ENCODE measurements around the gene ZNF385D. TPM values are rescaled to one million over a fixed set of nuclear protein-coding genes. Genes with fewer than 3 reads are reported as not detected.

ZNF385D gene
- total RNA-seq, 1 experiment from 2014 or later = 5.9 TPM

DNA sequence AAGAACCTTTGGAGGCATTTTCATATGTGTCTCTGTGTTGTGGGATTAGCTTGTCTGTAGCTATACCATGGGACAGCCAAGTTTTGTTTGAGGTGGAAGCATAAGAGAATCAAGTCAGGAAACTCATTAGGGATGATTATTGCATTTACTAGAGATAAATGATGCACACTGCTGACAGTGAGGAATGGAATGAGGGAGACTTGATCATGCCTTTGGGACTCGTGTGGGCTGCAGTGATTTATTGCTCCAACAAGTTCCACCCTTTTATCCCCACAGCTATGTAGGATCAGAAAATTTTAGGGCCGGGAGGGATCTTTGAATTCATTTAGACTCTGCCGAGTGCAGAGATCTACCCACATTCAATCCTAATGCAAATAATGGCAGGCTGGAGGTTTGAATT is 16.3 kb downstream of the ZNF385D start:
- H3K36me3 ChIP-seq (ENCODE audit: low read depth, low read length) = no peaks in the 10 kb centered on the region
- H3K27me3 ChIP-seq (ENCODE audit: low read length) = no peaks in the 10 kb centered on the region
- ChIA-PET POLR2A (ENCODE audit: unreplicated experiment) (no interaction called here), CTCF (no interaction called here)
- H3K9me2 ChIP-seq (replicated peaks; ENCODE audit: low read length) = no peaks in the 10 kb centered on the region
- no peak overlapping the region for H3K9ac ChIP-seq (ENCODE audit: low read length)
- H3K27ac ChIP-seq (ENCODE audit: low read length) = no peak overlapping the region
- H3K79me2 ChIP-seq (ENCODE audit: low read length) = no peaks in the 10 kb centered on the region
- H3F3A ChIP-seq (ENCODE audit: low read length, unreplicated experiment) = no peaks in the 10 kb centered on the region
- ATAC-seq = no peak
- no peaks in the 10 kb centered on the region for H3K4me1 ChIP-seq (ENCODE audit: insufficient read depth, low read length)
- no peak for DNase-seq
- H2AFZ ChIP-seq (ENCODE audit: low read length) = no peak overlapping the region
- TF ChIP-seq CTCF (conservative IDR thresholded peaks at IDR 0.05; ENCODE audit: low read depth, low read length) = no peak
- no peak for TF ChIP-seq EZH2 (IDR thresholded peaks at IDR 0.05; ENCODE audit: low read length, unreplicated experiment)
- no peak for TF ChIP-seq EZH2phosphoT487 (IDR thresholded peaks at IDR 0.05; ENCODE audit: borderline replicate concordance, low read length)
- H3K4me2 ChIP-seq (ENCODE audit: low read length) = no peak overlapping the region
- no peak overlapping the region for H3K4me3 ChIP-seq (ENCODE audit: low read length)
- intact Hi-C loops (cut with micrococcal nuclease) = no loop called here
- H3K9me3 ChIP-seq (ENCODE audit: low read length) = no peaks in the 10 kb centered on the region
- H4K20me1 ChIP-seq (ENCODE audit: low read length) = no peaks in the 10 kb centered on the region
- no TSS peak for BruUV-seq (replicated peaks)

- Histone ChIP-seq H3K4me2 (ENCODE audit: low read length) (no peak overlapping the region), H3F3A (ENCODE audit: low read length, unreplicated experiment) (no peaks in the 10 kb centered on the region), H3K9me2 (replicated peaks; ENCODE audit: low read length) (no peaks in the 10 kb centered on the region), H3K27me3 (ENCODE audit: low read length) (no peaks in the 10 kb centered on the region), H3K27ac (ENCODE audit: low read length) (no peak overlapping the region), H4K20me1 (ENCODE audit: low read length) (no peaks in the 10 kb centered on the region), H3K9ac (ENCODE audit: low read length) (no peak overlapping the region), H2AFZ (ENCODE audit: low read length) (no peak overlapping the region), H3K36me3 (ENCODE audit: low read depth, low read length) (no peaks in the 10 kb centered on the region), H3K4me1 (ENCODE audit: insufficient read depth, low read length) (no peaks in the 10 kb centered on the region), H3K79me2 (ENCODE audit: low read length) (peaks cover 7% of the 10 kb centered on the region; the same call in 1 of the 2 replicates), H3K4me3 (ENCODE audit: low read length) (no peak overlapping the region), H3K9me3 (ENCODE audit: low read length) (no peaks in the 10 kb centered on the region)
- TF ChIP-seq EZH2phosphoT487 (IDR thresholded peaks at IDR 0.05; ENCODE audit: borderline replicate concordance, low read length) (no peak), EZH2 (IDR thresholded peaks at IDR 0.05; ENCODE audit: low read length, unreplicated experiment) (no peak), CTCF (conservative IDR thresholded peaks at IDR 0.05; ENCODE audit: low read depth, low read length) (no peak)
- CTCF ChIA-PET = no interaction called here
- no TSS peak for BruUV-seq (replicated peaks)
- POLR2A ChIA-PET (ENCODE audit: unreplicated experiment) = no interaction called here
- no peak for ATAC-seq
- intact Hi-C loops (cut with micrococcal nuclease) = no loop called here
- DNase-seq = no peak
Measured at GRCh38 chr3:21729888-21730459, 21.0 kb downstream of the ZNF385D start.

GRCh38 chr3:21729331-21729730 is 21.7 kb downstream of the ZNF385D start:
- H4K20me1 ChIP-seq (ENCODE audit: low read length) = no peaks in the 10 kb centered on the region
- ChIA-PET POLR2A (ENCODE audit: unreplicated experiment) (no interaction called here), CTCF (no interaction called here)
- BruUV-seq (replicated peaks) = no TSS peak
- H3K79me2 ChIP-seq (ENCODE audit: low read length) = peaks cover 7% of the 10 kb centered on the region; the same call in 1 of the 2 replicates
- H2AFZ ChIP-seq (ENCODE audit: low read length) = no peak overlapping the region
- H3F3A ChIP-seq (ENCODE audit: low read length, unreplicated experiment) = no peaks in the 10 kb centered on the region
- H3K27ac ChIP-seq (ENCODE audit: low read length) = no peak overlapping the region
- H3K4me1 ChIP-seq (ENCODE audit: insufficient read depth, low read length) = no peaks in the 10 kb centered on the region
- ATAC-seq (no peak), DNase-seq (no peak)
- H3K4me3 ChIP-seq (ENCODE audit: low read length) = no peak overlapping the region
- no peaks in the 10 kb centered on the region for H3K9me2 ChIP-seq (replicated peaks; ENCODE audit: low read length)
- H3K9ac ChIP-seq (ENCODE audit: low read length) = no peak overlapping the region
- H3K27me3 ChIP-seq (ENCODE audit: low read length) = no peaks in the 10 kb centered on the region
- intact Hi-C loops (cut with micrococcal nuclease) = no loop called here
- no peak for TF ChIP-seq CTCF (conservative IDR thresholded peaks at IDR 0.05; ENCODE audit: low read depth, low read length)
- no peak for TF ChIP-seq EZH2 (IDR thresholded peaks at IDR 0.05; ENCODE audit: low read length, unreplicated experiment)
- TF ChIP-seq EZH2phosphoT487 (IDR thresholded peaks at IDR 0.05; ENCODE audit: borderline replicate concordance, low read length) = no peak
- H3K9me3 ChIP-seq (ENCODE audit: low read length) = no peaks in the 10 kb centered on the region
- no peak overlapping the region for H3K4me2 ChIP-seq (ENCODE audit: low read length)
- no peaks in the 10 kb centered on the region for H3K36me3 ChIP-seq (ENCODE audit: low read depth, low read length)

All from PC-3 (cell line).